Right cardiac atrium (tissue), 5 donors: ENCODE measurements around the gene HAX1. TPM values are rescaled to one million over a fixed set of nuclear protein-coding genes. Genes with fewer than 3 reads are reported as not detected.
A peak's percentile ranks its signal among the peaks of the same experiment; 100 is the strongest.
"Not testable (repeated sequence)": the region's sequence is repeated elsewhere in the genome, so short reads cannot be mapped to it uniquely, and the experiment has no call there.

Source experiments
- ATAC-seq, 2 donors: fragments of 200-7000 bp; cut with Tn5 transposase; one replicate each; pipeline versions ENCODE4 v1.8.0 to v1.9.1; 2020; ENCODE audit warnings: moderate library complexity in 2 of 2, mild to moderate bottlenecking in 1 of 2
- DNase-seq, 3 donors: peaks; one replicate each; pipeline ENCODE4 v3.0.0-alpha.2; 2020
- H3K27ac ChIP-seq: one replicate; pipeline ENCODE4 v1.5.1; 2013; ENCODE audit warnings: mild to moderate bottlenecking, low read length, control low read depth, moderate library complexity
- H3K27me3 ChIP-seq: one replicate; pipeline ENCODE4 v1.6.1; 2013; ENCODE audit not compliant: control insufficient read depth, insufficient read depth
- H3K4me1 ChIP-seq: one replicate; pipeline ENCODE4 v1.6.1; 2013; ENCODE audit warnings: low read length; ENCODE audit not compliant: control insufficient read depth, insufficient read depth
- H3K4me3 ChIP-seq: one replicate; pipeline ENCODE4 v1.5.1; 2013; ENCODE audit warnings: low read length, control low read depth
- H3K9me3 ChIP-seq: one replicate; pipeline ENCODE4 v1.6.1; 2013; ENCODE audit warnings: low read length; ENCODE audit not compliant: control insufficient read depth
- WGBS: extraction: QIAGEN DNeasy Blood & Tissue Kit; methylation state at CpG from one replicate; pipeline ENCODE4 v1.1.7; 2013; 5-methylcytosine and 5-hydroxymethylcytosine counted together
- intact Hi-C, 4 donors: fragments of 100-400 bp; cut with DNase I; formaldehyde crosslinking; loops; one replicate each; pipeline versions ENCODE4 v1.11.0 to v1.14.0; 2022 to 2023
- polyA plus RNA-seq: library from polyadenylated mRNA; stranded (reverse); fragments of 200-250 nt; gene quantifications from one replicate; pipeline ENCODE4 v1.2.3, GENCODE V29; 2013
- total RNA-seq, 4 donors: library from RNA; stranded (reverse); fragmentation: NEBNext Ultra II Directional; extraction: Animal tissue kit (Norgen Biotek cat#: 25700); gene quantifications; one replicate each; pipeline ENCODE4 v1.2.1, GENCODE V29; 2021
- donor health status: healthy with polysubstance abuse.
- donor health status: DM: no; HTN: yes; CAD: no.
- donor health status: DM: no; HTN: no; CAD: no.
- donor health status: DM: no; HTN: yes; CAD: no; lungs with severe emphysema.
- donor health status: DM: yes; HTN: yes; CAD: no.

HAX1 gene
- total and polyA plus RNA-seq, 5 donors = 116 to 203 (median 146) TPM

DNA sequence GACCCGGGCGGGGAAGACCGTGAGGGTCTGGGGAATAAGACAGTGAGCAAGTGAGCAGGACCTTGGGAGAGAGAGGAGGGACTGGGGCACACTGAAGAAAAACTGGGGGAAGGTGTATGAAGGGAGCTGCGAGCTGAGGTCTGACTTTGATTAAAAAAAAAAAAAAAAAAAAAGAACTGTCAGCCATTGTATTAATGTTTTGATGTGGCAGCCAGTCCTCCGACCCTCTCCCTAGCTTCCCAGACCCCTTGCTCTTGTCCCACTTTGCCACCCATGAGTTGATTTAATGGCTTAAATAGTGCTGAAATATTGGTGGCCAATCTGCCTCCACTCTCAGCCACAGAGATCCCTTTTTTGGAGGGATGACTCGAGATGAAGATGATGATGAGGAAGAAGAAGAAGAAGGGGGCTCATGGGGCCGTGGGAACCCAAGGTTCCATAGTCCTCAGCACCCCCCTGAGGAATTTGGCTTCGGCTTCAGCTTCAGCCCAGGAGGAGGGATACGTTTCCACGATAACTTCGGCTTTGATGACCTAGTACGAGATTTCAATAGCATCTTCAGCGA, 652 bp downstream of the HAX1 start:
- intact Hi-C loops = loop anchor here in 1 of 4 donors (10.0 kb wide), 1 partner anchor 88 kb away; no protein-coding TSS in a partner anchor
- WGBS = 44% methylated on average over 13 of the region's 13 CpGs

DNA sequence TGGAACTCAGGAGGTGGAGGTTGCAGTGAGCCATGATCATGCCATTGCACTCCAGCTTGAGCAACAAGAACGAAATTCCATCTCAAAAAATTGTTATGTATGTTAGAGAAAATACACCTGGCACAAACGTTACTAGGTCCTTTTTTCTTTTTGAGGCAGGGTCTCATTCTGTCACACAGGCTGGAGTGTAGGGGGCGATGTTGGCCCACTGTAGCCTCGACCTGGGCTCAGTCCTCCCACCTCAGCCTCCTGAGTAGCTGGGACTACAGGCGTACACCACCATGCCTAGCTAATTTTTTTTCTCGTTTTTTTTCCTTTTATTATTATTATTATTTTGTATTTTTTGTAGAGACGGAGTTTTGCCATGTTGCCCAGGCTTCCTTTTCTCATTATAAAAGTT, 4.4 kb downstream of the HAX1 start:
- H3K27me3 ChIP-seq = no peaks in the 10 kb centered on the region
- ATAC-seq (no peak), DNase-seq (peak in 1 of 3 donors; percentile 51)
- no peak overlapping the region for H3K27ac ChIP-seq
- intact Hi-C loops = loop anchor here in 1 of 4 donors (10.0 kb wide), 1 partner anchor 92 kb away; no protein-coding TSS in a partner anchor
- H3K4me3 ChIP-seq = no peak overlapping the region
- H3K9me3 ChIP-seq = no peaks in the 10 kb centered on the region
- H3K4me1 ChIP-seq = no peaks in the 10 kb centered on the region
- WGBS = 89% methylated on average over 7 of the region's 7 CpGs

More for the DNA sequence above, 652 bp downstream of the HAX1 start:
- peak overlapping the region; percentile 88 for H3K4me3 ChIP-seq
- peak in 1 of 2 donors; percentile 21 for ATAC-seq
- peak overlapping the region; percentile 96 for H3K27ac ChIP-seq
- no peaks in the 10 kb centered on the region for H3K4me1 ChIP-seq
- H3K9me3 ChIP-seq = no peaks in the 10 kb centered on the region
- no peak for DNase-seq
- H3K27me3 ChIP-seq = no peaks in the 10 kb centered on the region

DNA sequence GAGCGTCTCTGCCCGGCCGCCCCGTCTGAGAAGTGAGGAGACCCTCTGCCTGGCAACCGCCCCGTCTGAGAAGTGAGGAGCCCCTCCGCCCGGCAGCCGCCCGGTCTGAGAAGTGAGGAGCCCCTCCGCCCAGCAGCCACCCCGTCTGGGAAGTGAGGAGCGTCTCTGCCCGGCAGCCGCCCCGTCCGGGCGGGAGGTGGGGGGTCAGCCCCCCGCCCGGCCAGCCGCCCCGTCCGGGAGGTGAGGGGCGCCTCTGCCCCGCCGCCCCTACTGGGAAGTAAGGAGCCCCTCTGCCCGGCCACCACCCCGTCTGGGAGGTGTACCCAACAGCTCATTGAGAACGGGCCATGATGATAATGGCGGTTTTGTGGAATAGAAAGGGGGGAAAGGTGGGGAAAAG, 15.2 kb downstream of the HAX1 start:
- H3K9me3 ChIP-seq, ATAC-seq, DNase-seq, H3K27me3 ChIP-seq, H3K27ac ChIP-seq, intact Hi-C loops, H3K4me1 ChIP-seq, H3K4me3 ChIP-seq: not testable (repeated sequence)
- WGBS = 87% methylated on average over 18 of the region's 30 CpGs

DNA sequence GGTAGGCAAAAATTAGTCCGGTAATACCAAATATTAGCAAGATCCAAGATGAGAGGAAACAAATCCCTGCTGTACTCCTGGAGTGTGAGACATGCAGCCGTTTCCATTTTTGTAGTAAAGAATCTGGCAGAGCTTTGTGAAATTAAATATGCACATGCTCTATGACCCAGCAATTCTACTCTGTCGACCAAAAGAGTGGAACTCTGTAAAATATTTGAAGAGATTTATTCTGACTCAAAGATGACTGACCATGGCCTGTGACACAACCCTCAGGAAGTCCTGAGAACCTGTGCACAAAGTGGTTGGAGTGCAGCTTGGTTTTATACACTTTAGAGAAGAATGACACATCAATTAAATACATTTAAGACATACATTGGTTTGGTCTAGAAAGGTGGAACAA, 16.2 kb downstream of the HAX1 start:
- ATAC-seq = no peak
- H3K27me3 ChIP-seq = no peaks in the 10 kb centered on the region
- DNase-seq = no peak

DNA sequence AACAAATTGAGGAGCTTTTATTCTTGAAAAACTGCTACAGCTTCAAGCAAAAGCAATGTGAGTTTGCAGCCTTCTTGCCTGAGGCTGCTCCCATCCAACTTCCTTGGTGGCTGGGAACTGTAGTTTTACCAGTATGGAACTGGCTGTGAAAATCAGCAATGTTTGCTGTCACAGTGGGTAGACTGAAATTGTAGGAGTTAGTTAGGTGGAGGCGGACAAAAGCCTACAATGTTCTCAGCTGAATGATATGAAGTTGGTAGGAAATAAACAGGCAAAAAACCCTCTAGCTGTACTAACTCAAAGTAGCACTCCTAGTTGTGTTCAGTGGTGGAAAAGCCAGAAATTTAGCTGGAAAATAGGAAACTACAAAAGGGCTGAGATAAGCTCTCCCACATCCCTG, 18.5 kb downstream of the HAX1 start:
- Histone ChIP-seq H3K4me1 (no peaks in the 10 kb centered on the region), H3K4me3 (no peak overlapping the region), H3K9me3 (peaks cover 2% of the 10 kb centered on the region), H3K27ac (no peak overlapping the region), H3K27me3 (no peaks in the 10 kb centered on the region)
- DNase-seq (no peak), ATAC-seq (no peak)
- intact Hi-C loops = no loop called here
- 76% methylated on average over 1 of the region's 1 CpG for WGBS

More for the DNA sequence above, 16.2 kb downstream of the HAX1 start:
- no peak overlapping the region for H3K4me3 ChIP-seq
- no peaks in the 10 kb centered on the region for H3K4me1 ChIP-seq
- H3K9me3 ChIP-seq = no peaks in the 10 kb centered on the region
- intact Hi-C loops = no loop called here
- H3K27ac ChIP-seq = no peak overlapping the region
- WGBS = 67% methylated on average over 3 of the region's 3 CpGs

DNA sequence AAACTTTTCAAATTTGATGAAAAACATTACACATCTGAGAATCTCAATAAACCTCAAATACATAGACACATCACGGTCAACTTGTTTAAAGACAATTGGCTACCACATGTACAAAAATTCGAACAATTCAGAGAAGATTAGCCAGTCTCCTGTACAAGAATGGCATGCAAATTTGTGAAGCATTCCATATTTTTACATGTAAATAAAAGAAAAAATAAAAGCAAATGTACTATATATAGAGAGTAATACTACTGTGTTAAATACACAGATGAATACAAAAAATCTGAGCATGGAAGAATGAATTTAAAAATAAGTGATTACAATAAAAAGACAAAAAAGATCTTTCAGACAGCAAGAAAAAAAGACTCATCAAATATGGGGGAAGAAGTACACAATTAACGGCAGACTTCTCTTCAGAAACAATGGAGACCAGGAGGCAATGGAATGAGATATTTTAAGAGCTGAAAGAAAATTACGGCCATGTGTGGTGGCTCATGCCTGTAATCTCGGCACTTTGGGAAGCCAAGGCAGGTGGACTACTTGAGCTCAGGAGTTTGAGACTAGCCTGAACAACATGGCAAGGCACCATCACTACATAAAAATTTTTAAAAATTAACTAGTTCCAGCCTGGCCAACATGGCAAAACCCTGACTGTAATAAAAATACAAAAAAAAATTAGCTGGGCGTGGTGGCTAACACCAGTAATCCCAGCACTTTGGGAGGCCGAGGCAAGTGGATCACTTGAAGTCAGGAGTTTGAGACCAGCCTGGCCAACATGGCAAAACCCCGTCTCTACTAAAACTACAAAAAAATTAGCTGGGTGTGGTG, 23.2 kb downstream of the HAX1 start:
- ATAC-seq (no peak), DNase-seq (no peak)
- intact Hi-C loops = no loop called here
- no peak overlapping the region for H3K4me3 ChIP-seq
- 78% methylated on average over 8 of the region's 8 CpGs for WGBS
- H3K27me3 ChIP-seq = no peaks in the 10 kb centered on the region
- peaks cover 2% of the 10 kb centered on the region for H3K9me3 ChIP-seq
- H3K27ac ChIP-seq = no peak overlapping the region
- no peaks in the 10 kb centered on the region for H3K4me1 ChIP-seq

DNA sequence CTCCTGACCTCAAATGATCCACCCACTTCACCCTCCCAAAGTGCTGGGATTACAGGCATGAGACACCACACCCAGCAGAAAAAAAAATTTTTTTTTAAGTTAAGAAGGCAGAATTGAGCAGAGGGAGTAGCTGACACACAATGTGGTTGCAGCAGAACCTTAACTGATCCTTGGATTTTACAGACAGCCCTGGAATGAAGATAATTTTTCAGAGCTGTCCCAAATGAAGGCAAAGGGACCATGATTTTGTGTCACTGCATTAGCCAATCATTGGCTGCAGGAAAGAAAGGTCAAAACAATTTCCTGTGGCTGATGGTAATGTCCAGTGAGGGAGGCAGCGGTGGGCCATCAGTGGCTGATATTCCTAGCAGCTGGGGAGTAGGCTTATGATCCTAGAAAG, 29.2 kb downstream of the HAX1 start:
- Histone ChIP-seq H3K27ac (no peak overlapping the region), H3K4me3 (no peak overlapping the region), H3K9me3 (no peaks in the 10 kb centered on the region), H3K4me1 (no peaks in the 10 kb centered on the region), H3K27me3 (no peaks in the 10 kb centered on the region)
- intact Hi-C loops = no loop called here
- 59% methylated on average over 1 of the region's 1 CpG for WGBS
- DNase-seq (no peak), ATAC-seq (no peak)

DNA sequence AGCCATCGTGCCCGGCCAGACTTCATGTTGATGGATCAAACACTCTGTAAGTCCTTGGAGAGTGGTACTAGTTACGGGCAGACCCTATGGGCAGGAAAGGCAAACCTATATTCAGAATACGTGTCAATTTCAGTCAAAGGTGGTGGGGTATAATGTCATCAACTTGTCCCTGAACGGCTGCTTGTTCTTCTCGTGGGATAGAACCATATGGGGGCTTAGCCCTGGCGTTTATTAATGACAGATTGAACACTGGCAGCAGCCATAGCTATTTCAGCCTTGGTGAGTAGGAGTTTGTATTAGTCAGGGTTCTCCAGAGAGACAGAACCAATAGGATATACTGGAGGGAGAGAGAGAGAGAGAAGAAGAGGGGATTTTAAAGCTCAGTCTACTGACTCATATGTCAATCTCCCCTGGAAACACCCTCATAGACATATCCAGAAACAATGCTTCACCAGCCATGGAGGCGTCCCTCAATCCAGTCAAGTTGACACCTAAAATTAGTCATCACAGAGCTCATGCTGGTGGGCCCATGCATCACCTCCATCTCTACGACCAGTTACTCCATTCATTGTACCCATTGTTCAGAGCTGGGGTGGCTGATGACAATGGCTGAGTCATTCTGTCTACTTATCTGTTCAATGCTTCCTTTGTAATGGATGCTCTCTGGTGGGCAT, 32.4 kb downstream of the HAX1 start:
- no peak for ATAC-seq
- 79% methylated on average over 9 of the region's 9 CpGs for WGBS
- intact Hi-C loops = no loop called here
- Histone ChIP-seq H3K27me3 (no peaks in the 10 kb centered on the region), H3K4me1 (no peaks in the 10 kb centered on the region), H3K9me3 (no peaks in the 10 kb centered on the region), H3K27ac (no peak overlapping the region), H3K4me3 (no peak overlapping the region)
- no peak for DNase-seq

DNA sequence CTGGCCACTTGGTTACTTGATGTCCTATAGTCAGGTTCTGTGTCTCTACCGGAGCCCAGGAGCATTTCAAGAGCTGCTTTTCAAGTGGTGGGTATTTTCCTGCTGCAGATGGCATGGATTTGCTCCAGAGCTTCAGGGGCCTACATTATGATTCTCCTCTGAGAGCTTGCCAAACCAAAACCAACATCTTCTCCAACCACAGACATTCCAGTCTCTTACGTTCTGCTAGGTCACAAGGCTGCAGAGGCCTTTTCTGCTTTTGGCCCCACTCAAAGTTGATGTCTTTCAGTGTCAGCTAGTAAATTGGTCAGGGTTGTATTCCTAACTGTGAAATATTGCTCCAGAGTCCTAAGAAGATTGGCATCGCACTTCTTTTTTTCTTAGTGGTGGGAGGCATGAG, 33.7 kb downstream of the HAX1 start:
- 84% methylated on average over 3 of the region's 3 CpGs for WGBS
- ATAC-seq (no peak), DNase-seq (no peak)
- Histone ChIP-seq H3K27ac (no peak overlapping the region), H3K9me3 (no peaks in the 10 kb centered on the region), H3K4me3 (no peak overlapping the region), H3K4me1 (no peaks in the 10 kb centered on the region), H3K27me3 (no peaks in the 10 kb centered on the region)
- intact Hi-C loops = no loop called here

DNA sequence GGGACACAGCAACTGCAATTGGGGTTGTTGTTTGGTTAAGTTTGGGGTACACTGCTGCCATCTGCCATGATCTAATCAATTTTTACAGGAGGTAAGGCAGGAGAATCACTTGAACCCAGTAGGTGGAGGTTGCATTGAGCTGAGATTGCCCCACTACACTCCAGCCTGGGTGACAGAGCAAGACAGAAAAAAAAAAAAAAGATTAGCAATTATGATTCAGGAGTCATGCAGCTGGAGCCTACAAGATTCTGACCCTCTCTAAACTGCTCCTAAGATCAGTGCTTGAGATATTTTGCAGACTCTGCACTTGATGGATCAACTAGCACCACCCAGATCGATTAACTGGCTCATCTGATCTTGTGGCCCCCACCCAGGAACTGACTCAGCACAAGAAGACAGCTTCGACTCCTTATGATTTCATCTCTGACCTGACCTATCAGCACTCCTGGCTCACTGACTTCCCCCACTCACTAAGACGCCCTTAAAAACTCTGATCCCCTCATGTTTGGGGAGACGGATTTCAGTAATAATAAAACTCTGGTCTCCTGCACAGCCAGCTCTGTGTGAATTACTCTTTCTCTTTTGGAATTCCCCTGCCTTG, 35.3 kb downstream of the HAX1 start:
- H3K27me3 ChIP-seq, H3K4me1 ChIP-seq, H3K4me3 ChIP-seq, H3K9me3 ChIP-seq, H3K27ac ChIP-seq, intact Hi-C loops, DNase-seq, ATAC-seq: not testable (repeated sequence)
- WGBS = 55% methylated on average over 4 of the region's 4 CpGs

DNA sequence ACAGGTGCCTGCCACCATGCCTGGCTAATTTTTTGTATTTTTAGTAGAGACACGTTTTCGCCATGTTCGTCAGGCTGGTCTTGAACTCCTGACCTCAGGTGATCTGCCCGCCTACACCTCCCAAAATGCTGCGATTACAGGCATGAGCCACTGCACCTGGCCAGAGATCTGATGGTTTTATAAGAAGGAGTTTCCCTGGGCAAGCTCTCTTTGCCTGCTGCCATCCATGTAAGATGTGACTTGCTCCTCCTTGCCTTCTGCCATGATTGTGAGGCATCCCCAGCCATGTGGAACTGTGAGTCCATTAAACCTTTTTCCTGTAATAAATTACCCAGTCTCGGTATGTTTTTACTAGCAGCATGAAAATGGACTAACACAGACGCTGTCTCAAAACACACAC, 36.7 kb downstream of the HAX1 start:
- H3K9me3 ChIP-seq, H3K4me3 ChIP-seq, intact Hi-C loops, H3K27me3 ChIP-seq, H3K27ac ChIP-seq, H3K4me1 ChIP-seq, DNase-seq, ATAC-seq: not testable (repeated sequence)
- 87% methylated on average over 7 of the region's 7 CpGs for whole genome bisulfite sequencing
